Natural killer cell (primary cell): Measurements from ENCODE around the gene VARS2. TPM values are rescaled to one million over a fixed set of nuclear protein-coding genes. Genes with fewer than 3 reads are reported as not detected.

Experiments used
- ATAC-seq, 3 donors: fragments of 150-1000 bp in 2 of 3; fragments of 200-7000 bp in 1 of 3; cut with Tn5 transposase; 1 replicate in 1 of 3; 2 replicates in 2 of 3; pipeline ENCODE4 v1.10.0; 2021; ENCODE audit warnings: mild to moderate bottlenecking in 2 of 3, moderate library complexity in 2 of 3
- DNase-seq, 2 donors: peaks; one replicate each; pipeline versions ENCODE4 v3.0.0 to v3.0.0-alpha.2; 2013 to 2021; ENCODE audit warnings: mixed read lengths in 1 of 2
- H3K27ac ChIP-seq: one replicate; pipeline ENCODE4 v1.5.1; 2013; ENCODE audit warnings: mild to moderate bottlenecking, low read length
- H3K27me3 ChIP-seq: one replicate; pipeline ENCODE4 v1.6.1; 2013; ENCODE audit warnings: low read length; ENCODE audit not compliant: control insufficient read depth, insufficient read depth
- H3K36me3 ChIP-seq: one replicate; pipeline ENCODE4 v1.6.1; 2013; ENCODE audit warnings: low read length; ENCODE audit not compliant: control insufficient read depth, insufficient read depth
- H3K4me1 ChIP-seq: one replicate; pipeline ENCODE4 v1.6.1; 2013; ENCODE audit warnings: low read length; ENCODE audit not compliant: control insufficient read depth, insufficient read depth
- H3K4me3 ChIP-seq: one replicate; pipeline ENCODE4 v1.5.1; 2013; ENCODE audit warnings: low read length
- H3K9me3 ChIP-seq: one replicate; pipeline ENCODE4 v1.6.1; 2013; ENCODE audit warnings: low read length; ENCODE audit not compliant: control insufficient read depth, insufficient read depth
- H3K27ac Mint-ChIP-seq, 2 donors: one replicate each; pipeline ENCODE4 v1.8.0; 2022; ENCODE audit warnings: mild to moderate bottlenecking in 2 of 2, mixed read lengths in 2 of 2, moderate library complexity in 1 of 2
- H3K27me3 Mint-ChIP-seq, 2 donors: one replicate each; pipeline ENCODE4 v1.8.0; 2022; ENCODE audit warnings: low read depth in 2 of 2, mixed read lengths in 2 of 2
- H3K36me3 Mint-ChIP-seq: one replicate; pipeline ENCODE4 v1.8.0; 2022; ENCODE audit warnings: mixed read lengths
- H3K4me1 Mint-ChIP-seq, 2 donors: one replicate each; pipeline ENCODE4 v1.8.0; 2022; ENCODE audit warnings: mixed read lengths in 2 of 2
- H3K4me3 Mint-ChIP-seq: one replicate; pipeline ENCODE4 v1.8.0; 2022; ENCODE audit warnings: mild to moderate bottlenecking, moderate library complexity, mixed read lengths
- H3K9me3 Mint-ChIP-seq, 2 donors: one replicate each; pipeline ENCODE4 v1.8.0; 2022; ENCODE audit warnings: mixed read lengths in 2 of 2
- CTCF ChIP-seq: fragments of 200-600 bp; IDR thresholded peaks from one replicate; pipeline ENCODE4 v1.8.0; 2022; ENCODE audit warnings: antibody characterized with exemption
- WGBS: methylation state at CpG from one replicate; pipeline ENCODE4 v1.1.7; 2013; ENCODE audit warnings: missing lambda C conversion rate; ENCODE audit not compliant: insufficient coverage; 5-methylcytosine and 5-hydroxymethylcytosine counted together
- intact Hi-C: fragments of 100-400 bp; cut with micrococcal nuclease; formaldehyde crosslinking; loops from one replicate; pipeline ENCODE4 v1.14.2; 2022
- total RNA-seq, 4 donors: library from RNA; stranded (reverse); fragments of 120-200 nt in 1 of 4; gene quantifications; one replicate each; pipeline versions ENCODE4 v1.2.3 to v1.2.4, GENCODE V29; 2013 to 2022

The VARS2 gene
- total RNA-seq, 3 donors from 2014 or later (not counting 1 experiment from before 2014, with no cell fraction given), result 16.9 to 36.7 (median 24.5) TPM

DNA sequence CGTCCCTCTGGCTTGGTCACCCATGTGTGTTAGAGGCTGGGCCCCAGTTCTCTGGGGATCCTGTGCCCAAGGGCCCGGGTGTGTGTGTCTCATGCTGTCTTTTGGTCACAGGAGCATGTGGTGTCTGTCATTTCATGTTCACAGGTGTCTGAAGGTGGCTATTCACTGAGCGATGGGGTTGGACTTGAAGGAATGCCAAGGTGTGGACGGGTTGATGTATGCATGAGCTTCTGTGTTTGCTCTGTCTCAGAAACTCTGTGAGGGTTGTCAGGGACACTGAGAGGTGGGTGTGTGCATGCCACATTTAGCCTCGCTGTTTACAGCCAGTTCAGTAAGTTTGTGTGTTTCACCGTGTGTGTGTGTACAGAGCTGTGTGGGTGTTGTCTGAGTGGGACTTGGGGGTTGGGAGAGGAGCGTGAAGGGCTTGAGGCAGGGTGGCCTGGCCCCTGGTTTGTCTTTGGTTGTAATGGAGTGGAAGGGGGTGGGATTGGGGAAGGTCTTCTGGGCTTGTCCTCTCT, 28.5 kb upstream of the VARS2 start:
- Histone ChIP-seq H3K4me1 (peaks cover 16% of the 10 kb centered on the region), H3K9me3 (no peaks in the 10 kb centered on the region), H3K36me3 (no peaks in the 10 kb centered on the region), H3K27ac (no peak overlapping the region), H3K27me3 (peaks cover 6% of the 10 kb centered on the region), H3K4me3 (no peak overlapping the region)
- H3K36me3 Mint-ChIP-seq, result no peaks in the 10 kb centered on the region
- WGBS, result 73% methylated on average over 7 of the region's 7 CpGs
- no peak for TF ChIP-seq CTCF
- ATAC-seq, result no peak
- peak in 1 of 2 donors; percentile 34 for DNase-seq
- peaks cover 7 to 28% of the 10 kb centered on the region in 2 donors for H3K27me3 Mint-ChIP-seq
- H3K4me1 Mint-ChIP-seq, result peaks cover 16 to 31% of the 10 kb centered on the region in 2 donors
- no peaks in the 10 kb centered on the region for H3K9me3 Mint-ChIP-seq
- H3K27ac Mint-ChIP-seq, result no peak overlapping the region
- intact Hi-C loops, result no loop called here
- peak overlapping the region; percentile 85 for H3K4me3 Mint-ChIP-seq

DNA sequence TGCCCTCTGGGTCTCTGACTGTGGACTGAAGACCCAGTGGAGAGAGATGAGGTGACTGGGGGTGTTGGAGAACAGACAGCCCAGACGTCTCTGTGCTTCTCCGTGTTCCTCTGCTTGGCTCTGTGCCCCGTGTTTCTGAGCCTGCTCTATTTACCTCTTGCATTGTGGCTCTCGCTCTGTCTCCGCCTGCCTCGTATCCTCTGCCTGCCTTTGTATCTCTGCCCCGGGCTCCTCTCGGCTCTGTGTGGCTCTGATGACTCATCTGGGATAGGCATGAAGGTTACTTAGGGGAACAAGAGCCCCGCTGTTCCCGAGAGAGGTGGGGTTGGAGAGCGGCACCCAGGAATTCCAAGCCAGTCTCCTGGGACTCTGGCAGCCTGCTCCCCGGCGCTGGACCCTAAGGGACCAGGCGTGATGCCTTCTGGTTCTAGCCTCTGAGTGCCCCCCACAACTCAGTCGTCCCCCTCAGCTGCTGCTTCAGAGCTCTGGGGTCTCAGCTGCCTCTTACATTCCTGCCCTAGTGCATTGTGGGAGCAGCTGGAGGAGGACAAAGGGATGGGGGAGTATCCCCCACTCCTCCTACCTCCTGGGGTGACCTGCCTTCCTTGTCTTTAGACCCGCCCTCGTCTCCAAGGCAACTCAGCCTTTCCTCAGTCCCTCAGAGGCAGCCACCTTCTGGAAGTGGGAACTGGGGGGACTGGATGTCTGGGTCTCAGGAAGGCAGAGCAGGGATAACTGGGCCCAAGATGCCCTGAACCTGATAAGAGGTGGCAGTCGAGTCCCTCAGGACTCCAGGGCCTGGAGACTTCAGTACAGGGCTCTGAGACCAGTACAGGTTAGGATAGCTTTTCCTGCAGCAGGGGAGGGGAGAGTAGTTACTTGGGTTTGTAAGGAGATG, 27.8 kb upstream of the VARS2 start:
- intact Hi-C loops, result no loop called here
- H3K4me1 ChIP-seq, result peaks cover 16% of the 10 kb centered on the region
- DNase-seq, result peak in 1 of 2 donors; percentile 54
- Mint-ChIP-seq H3K4me3 (peak overlapping the region; percentile 85), H3K4me1 (peaks cover 16 to 31% of the 10 kb centered on the region in 2 donors), H3K9me3 (no peaks in the 10 kb centered on the region), H3K27ac (no peak overlapping the region), H3K36me3 (no peaks in the 10 kb centered on the region), H3K27me3 (peaks cover 7 to 28% of the 10 kb centered on the region in 2 donors)
- WGBS, result 80% methylated on average over 18 of the region's 18 CpGs
- TF ChIP-seq CTCF, result no peak
- no peak overlapping the region for H3K27ac ChIP-seq
- no peaks in the 10 kb centered on the region for H3K36me3 ChIP-seq
- peaks cover 6% of the 10 kb centered on the region for H3K27me3 ChIP-seq
- H3K4me3 ChIP-seq, result no peak overlapping the region
- no peak for ATAC-seq
- no peaks in the 10 kb centered on the region for H3K9me3 ChIP-seq

DNA sequence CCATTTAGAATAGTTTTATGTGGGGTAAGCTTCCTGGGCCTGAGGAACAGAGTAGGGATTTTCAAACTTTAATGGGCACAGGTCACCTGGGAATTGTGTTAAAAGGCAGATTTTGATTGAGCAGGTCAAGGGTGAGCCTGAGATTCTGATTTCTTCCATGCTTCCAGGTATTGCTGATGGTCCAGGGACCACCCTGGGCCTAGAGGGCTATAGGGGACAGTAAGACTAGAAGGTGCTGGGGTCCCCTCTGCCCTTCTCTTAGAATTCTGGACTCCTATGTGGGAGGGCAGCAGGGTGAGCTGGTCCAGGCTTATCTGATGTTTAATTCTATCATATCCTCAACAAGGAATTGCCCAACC, 27.2 kb upstream of the VARS2 start:
- no peak for TF ChIP-seq CTCF
- no peaks in the 10 kb centered on the region for H3K9me3 ChIP-seq
- H3K4me3 ChIP-seq, result no peak overlapping the region
- peak overlapping the region; percentile 49 for H3K4me3 Mint-ChIP-seq
- H3K36me3 ChIP-seq, result no peaks in the 10 kb centered on the region
- H3K27ac Mint-ChIP-seq, result no peak overlapping the region
- no peaks in the 10 kb centered on the region for H3K36me3 Mint-ChIP-seq
- H3K27ac ChIP-seq, result no peak overlapping the region
- intact Hi-C loops, result no loop called here
- DNase-seq, result no peak
- H3K4me1 ChIP-seq, result peaks cover 16% of the 10 kb centered on the region
- H3K27me3 ChIP-seq, result peaks cover 6% of the 10 kb centered on the region
- H3K9me3 Mint-ChIP-seq, result no peaks in the 10 kb centered on the region
- peaks cover 16 to 31% of the 10 kb centered on the region in 2 donors for H3K4me1 Mint-ChIP-seq
- H3K27me3 Mint-ChIP-seq, result peaks cover 7 to 28% of the 10 kb centered on the region in 2 donors
- ATAC-seq, result no peak
